Karpas-422 (cell line): Measurements from ENCODE around the gene BANF1. TPM values are rescaled to one million over a fixed set of nuclear protein-coding genes. Genes with fewer than 3 reads are reported as not detected.
"Not testable (repeated sequence)": the region's sequence is repeated elsewhere in the genome, so short reads cannot be mapped to it uniquely, and the experiment has no call there.

Experiments used
- DNase-seq: peaks from one replicate; pipeline ENCODE4 v3.0.0-alpha.2; 2015
- H2AFZ ChIP-seq: fragments of 200-600 bp; sonication (generic); 2 replicates; pipeline ENCODE4 v1.6.1; 2014; ENCODE audit warnings: antibody characterized with exemption, low read length, mixed read lengths
- H3K27ac ChIP-seq: fragments of 200-600 bp; sonication (generic); 2 replicates; pipeline ENCODE4 v1.5.1; 2014; ENCODE audit warnings: mild to moderate bottlenecking, low read length, moderate library complexity
- H3K27me3 ChIP-seq: fragments of 200-600 bp; sonication (generic); 2 replicates; pipeline ENCODE4 v1.6.1; 2014; ENCODE audit warnings: low read length, mixed read lengths
- H3K36me3 ChIP-seq: fragments of 200-600 bp; sonication (generic); 2 replicates; pipeline ENCODE4 v1.6.1; 2014; ENCODE audit warnings: low read length, mixed read lengths; ENCODE audit not compliant: insufficient read depth
- H3K4me1 ChIP-seq: fragments of 200-600 bp; sonication (generic); 2 replicates; pipeline ENCODE4 v1.6.1; 2014; ENCODE audit warnings: mild to moderate bottlenecking, low read length, mixed read lengths
- H3K4me2 ChIP-seq: fragments of 200-600 bp; sonication (generic); 2 replicates; pipeline ENCODE4 v1.6.1; 2014; ENCODE audit warnings: low read length, low read depth, mild to moderate bottlenecking; ENCODE audit not compliant: poor library complexity, severe bottlenecking
- H3K4me3 ChIP-seq: fragments of 200-600 bp; sonication (generic); 2 replicates; pipeline ENCODE4 v1.5.1; 2014; ENCODE audit warnings: mild to moderate bottlenecking, antibody characterized with exemption, low read length, mixed read lengths
- H3K79me2 ChIP-seq: fragments of 200-600 bp; sonication (generic); 2 replicates; pipeline ENCODE4 v1.6.1; 2014; ENCODE audit warnings: mild to moderate bottlenecking, low read length, mixed read lengths
- H3K9ac ChIP-seq: fragments of 200-600 bp; sonication (generic); 2 replicates; pipeline ENCODE4 v1.6.0; 2014; ENCODE audit warnings: low read length
- H3K9me2 ChIP-seq: fragments of 200-600 bp; sonication (generic), shearing (Covaris generic); replicated peaks from 2 replicates; pipeline ENCODE4 v1.6.0; 2014; ENCODE audit warnings: mild to moderate bottlenecking, low read length, moderate library complexity; ENCODE audit not compliant: insufficient read depth
- H3K9me3 ChIP-seq: fragments of 300-700, 200-600 bp; sonication (generic); 2 replicates; pipeline ENCODE4 v1.6.1; 2014; ENCODE audit warnings: low read length, mixed read lengths
- H4K20me1 ChIP-seq: fragments of 200-600 bp; sonication (generic); 2 replicates; pipeline ENCODE4 v1.6.1; 2014; ENCODE audit warnings: mild to moderate bottlenecking, antibody characterized with exemption, low read length, low read depth; ENCODE audit not compliant: insufficient read depth
- total RNA-seq: library from RNA; depleted of rRNA; stranded (reverse); fragments of >200 nt; shearing (Covaris generic); gene quantifications from 2 replicates; pipeline ENCODE4 v1.2.3, GENCODE V29; 2014; ENCODE audit warnings: low replicate concordance

BANF1 gene
- total RNA-seq, 1 experiment from 2014 or later, result 84.2 TPM

DNA sequence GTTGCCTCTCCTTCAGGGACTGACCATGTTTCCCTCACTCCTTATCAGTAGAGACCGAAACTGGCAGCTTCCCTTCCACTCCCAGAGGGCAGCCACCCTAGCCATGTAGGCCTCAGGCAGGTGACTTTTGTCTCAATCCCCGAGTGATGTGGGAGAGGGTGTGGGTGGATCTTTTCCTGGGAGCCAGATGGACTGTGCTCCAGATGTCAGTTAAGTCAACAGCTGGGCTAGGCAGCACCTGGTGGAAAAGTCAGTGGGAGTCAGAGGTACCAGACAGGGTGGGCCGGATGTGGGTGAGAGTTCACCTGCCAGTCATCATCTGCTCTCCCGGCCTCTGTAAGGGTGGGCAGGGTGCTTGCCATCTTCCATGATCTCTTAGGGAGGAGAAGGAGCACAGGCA is 1.9 kb downstream of the BANF1 start:
- Histone ChIP-seq H3K27ac (no peak overlapping the region), H3K9ac (no peak overlapping the region), H3K9me3 (no peaks in the 10 kb centered on the region), H3K4me3 (no peak overlapping the region), H3K4me2 (no peak overlapping the region), H3K4me1 (peaks cover 24% of the 10 kb centered on the region), H3K79me2 (peaks cover 36% of the 10 kb centered on the region), H3K36me3 (peaks cover 20% of the 10 kb centered on the region), H4K20me1 (peaks cover 23% of the 10 kb centered on the region), H3K9me2 (no peaks in the 10 kb centered on the region), H2AFZ (no peak overlapping the region), H3K27me3 (no peaks in the 10 kb centered on the region)
- no peak for DNase-seq

- Histone ChIP-seq H3K36me3 (peaks cover 9% of the 10 kb centered on the region; the same call in 1 of the 2 replicates), H3K9ac (no peak overlapping the region), H3K4me1 (peaks cover 6% of the 10 kb centered on the region), H3K4me2 (no peak overlapping the region), H2AFZ (no peak overlapping the region), H3K27me3 (no peaks in the 10 kb centered on the region), H3K27ac (no peak overlapping the region), H3K9me2 (no peaks in the 10 kb centered on the region), H3K9me3 (no peaks in the 10 kb centered on the region), H3K4me3 (no peak overlapping the region), H4K20me1 (peaks cover 15% of the 10 kb centered on the region), H3K79me2 (peaks cover 16% of the 10 kb centered on the region)
- DNase-seq, result no peak
Observed at GRCh38 chr11:66006134-66006890, 4.0 kb downstream of the BANF1 start.

- H3K36me3 ChIP-seq, result peaks cover 9% of the 10 kb centered on the region; the same call in 1 of the 2 replicates
- H3K27ac ChIP-seq, result no peak overlapping the region
- H2AFZ ChIP-seq, result no peak overlapping the region
- peaks cover 11% of the 10 kb centered on the region for H3K79me2 ChIP-seq
- H4K20me1 ChIP-seq, result peaks cover 12% of the 10 kb centered on the region; the same call in 1 of the 2 replicates
- H3K9ac ChIP-seq, result no peak overlapping the region
- H3K4me2 ChIP-seq, result no peak overlapping the region
- no peaks in the 10 kb centered on the region for H3K27me3 ChIP-seq
- H3K4me3 ChIP-seq, result no peak overlapping the region
- H3K9me3 ChIP-seq, result no peaks in the 10 kb centered on the region
- H3K4me1 ChIP-seq, result peaks cover 6% of the 10 kb centered on the region
- H3K9me2 ChIP-seq, result no peaks in the 10 kb centered on the region
- no peak for DNase-seq
Observed at GRCh38 chr11:66006891-66007176, 4.5 kb downstream of the BANF1 start.

DNA sequence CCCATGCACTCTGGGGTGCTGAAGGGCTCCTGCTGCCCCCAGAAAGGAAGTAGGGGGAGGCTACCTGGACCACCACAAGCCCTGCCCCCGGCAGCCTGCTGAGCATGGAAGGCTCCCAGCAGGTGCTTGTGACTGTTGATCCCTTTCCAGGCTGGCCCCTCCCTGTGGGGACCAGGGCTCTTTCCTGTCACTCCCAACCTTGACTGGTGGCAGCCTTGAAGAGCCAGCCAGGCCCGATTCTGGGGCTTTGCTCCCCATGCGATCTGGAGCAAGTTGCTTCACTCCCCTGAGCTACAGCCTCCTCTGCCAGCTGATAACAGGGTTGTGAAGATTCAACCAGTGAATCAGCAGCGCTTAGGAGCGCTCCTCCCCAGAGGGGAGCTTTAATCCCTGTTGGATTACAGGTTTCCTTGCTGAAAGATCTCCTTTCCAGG is 4.9 kb downstream of the BANF1 start:
- Histone ChIP-seq H3K36me3 (peaks cover 9% of the 10 kb centered on the region; the same call in 1 of the 2 replicates), H3K79me2 (peaks cover 10% of the 10 kb centered on the region), H3K27me3 (no peaks in the 10 kb centered on the region), H2AFZ (no peak overlapping the region), H3K4me1 (peaks cover 6% of the 10 kb centered on the region), H3K9me3 (no peaks in the 10 kb centered on the region), H4K20me1 (peaks cover 12% of the 10 kb centered on the region; the same call in 1 of the 2 replicates), H3K4me2 (no peak overlapping the region), H3K9ac (no peak overlapping the region), H3K9me2 (no peaks in the 10 kb centered on the region), H3K4me3 (no peak overlapping the region), H3K27ac (no peak overlapping the region)
- no peak for DNase-seq

- Histone ChIP-seq H3K79me2 (peaks cover 6% of the 10 kb centered on the region), H3K4me2 (no peak overlapping the region), H3K9me3 (no peaks in the 10 kb centered on the region), H3K27me3 (no peaks in the 10 kb centered on the region), H3K27ac (no peak overlapping the region), H2AFZ (no peak overlapping the region), H3K9me2 (no peaks in the 10 kb centered on the region), H3K4me3 (no peak overlapping the region), H3K36me3 (peaks cover 9% of the 10 kb centered on the region; the same call in 1 of the 2 replicates), H4K20me1 (peaks cover 12% of the 10 kb centered on the region; the same call in 1 of the 2 replicates), H3K9ac (no peak overlapping the region), H3K4me1 (peaks cover 5% of the 10 kb centered on the region)
- DNase-seq, result no peak
Observed at GRCh38 chr11:66008095-66008467, 5.8 kb downstream of the BANF1 start.

- Histone ChIP-seq H2AFZ (no peak overlapping the region), H4K20me1 (peaks cover 12% of the 10 kb centered on the region; the same call in 1 of the 2 replicates), H3K36me3 (peaks cover 9% of the 10 kb centered on the region; the same call in 1 of the 2 replicates), H3K4me2 (no peak overlapping the region), H3K9ac (no peak overlapping the region), H3K4me1 (peaks cover under 1% of the 10 kb centered on the region), H3K9me2 (no peaks in the 10 kb centered on the region), H3K79me2 (peaks cover under 1% of the 10 kb centered on the region), H3K4me3 (no peak overlapping the region), H3K27me3 (no peaks in the 10 kb centered on the region), H3K9me3 (no peaks in the 10 kb centered on the region), H3K27ac (no peak overlapping the region)
- peak; percentile 52 for DNase-seq
Observed at GRCh38 chr11:66008468-66009101, 6.3 kb downstream of the BANF1 start.

GRCh38 chr11:66010036-66010435 is 7.7 kb downstream of the BANF1 start:
- H3K27ac ChIP-seq, H2AFZ ChIP-seq: not testable (repeated sequence)

GRCh38 chr11:66011239-66011784 is 9.0 kb downstream of the BANF1 start:
- H4K20me1 ChIP-seq, result 0 out of 2 replicates have a peak, but pooled peaks cover 4% of the 10 kb centered on the region
- H3K9me3 ChIP-seq, result no peaks in the 10 kb centered on the region
- H3K9ac ChIP-seq, result no peak overlapping the region
- no peak overlapping the region for H2AFZ ChIP-seq
- H3K79me2 ChIP-seq, result no peaks in the 10 kb centered on the region
- no peaks in the 10 kb centered on the region for H3K9me2 ChIP-seq
- H3K4me2 ChIP-seq, result no peak overlapping the region
- no peaks in the 10 kb centered on the region for H3K27me3 ChIP-seq
- no peak overlapping the region for H3K27ac ChIP-seq
- no peaks in the 10 kb centered on the region for H3K36me3 ChIP-seq
- H3K4me3 ChIP-seq, result no peak overlapping the region
- H3K4me1 ChIP-seq, result no peaks in the 10 kb centered on the region
- no peak for DNase-seq

More at GRCh38 chr11:66010036-66010435, 7.7 kb downstream of the BANF1 start:
- not testable (repeated sequence) for H3K4me3 ChIP-seq, H4K20me1 ChIP-seq, H3K9me2 ChIP-seq, H3K9ac ChIP-seq, H3K9me3 ChIP-seq, H3K4me2 ChIP-seq, H3K4me1 ChIP-seq, DNase-seq, H3K36me3 ChIP-seq, H3K27me3 ChIP-seq, H3K79me2 ChIP-seq
